Measurements from ENCODE around the gene DLX2. TPM values are rescaled to one million over a fixed set of nuclear protein-coding genes. Genes with fewer than 3 reads are reported as not detected.

Gene DLX2
- total and polyA plus RNA-seq, 2 experiments from 2014 or later, result 0.37 to 1.2 TPM

GRCh38 chr2:172096626-172097547 lies 5.8 kb downstream of the DLX2 start:
- Histone ChIP-seq H4K20me1 (ENCODE audit: insufficient read depth, poor library complexity, severe bottlenecking) (no peaks in the 10 kb centered on the region), H3K4me3 (peak overlapping the region; percentile 19), H3K4me2 (peak overlapping the region; percentile 93), H3K36me3 (replicated peaks; ENCODE audit: insufficient read depth, low read depth) (no peaks in the 10 kb centered on the region), H3K4me1 (ENCODE audit: insufficient read depth) (peaks cover 56% of the 10 kb centered on the region), H3K79me2 (no peaks in the 10 kb centered on the region), H3K9me3 (ENCODE audit: low read depth) (no peaks in the 10 kb centered on the region), H3K9me2 (replicated peaks; ENCODE audit: insufficient read depth) (no peaks in the 10 kb centered on the region), H3K27ac (no peak overlapping the region), H3K27me3 (peaks cover 98% of the 10 kb centered on the region), H2AFZ (peak overlapping the region; percentile 47)
- 2% methylated on average over 47 of the region's 55 CpGs for WGBS (ENCODE audit: low lambda C conversion rate, missing lambda C conversion rate)
- peak; percentile 56 for TF ChIP-seq EZH2phosphoT487 (IDR thresholded peaks at IDR 0.05; ENCODE audit: low read depth, severe bottlenecking, unreplicated experiment)
- TF ChIP-seq, protein P1, sequence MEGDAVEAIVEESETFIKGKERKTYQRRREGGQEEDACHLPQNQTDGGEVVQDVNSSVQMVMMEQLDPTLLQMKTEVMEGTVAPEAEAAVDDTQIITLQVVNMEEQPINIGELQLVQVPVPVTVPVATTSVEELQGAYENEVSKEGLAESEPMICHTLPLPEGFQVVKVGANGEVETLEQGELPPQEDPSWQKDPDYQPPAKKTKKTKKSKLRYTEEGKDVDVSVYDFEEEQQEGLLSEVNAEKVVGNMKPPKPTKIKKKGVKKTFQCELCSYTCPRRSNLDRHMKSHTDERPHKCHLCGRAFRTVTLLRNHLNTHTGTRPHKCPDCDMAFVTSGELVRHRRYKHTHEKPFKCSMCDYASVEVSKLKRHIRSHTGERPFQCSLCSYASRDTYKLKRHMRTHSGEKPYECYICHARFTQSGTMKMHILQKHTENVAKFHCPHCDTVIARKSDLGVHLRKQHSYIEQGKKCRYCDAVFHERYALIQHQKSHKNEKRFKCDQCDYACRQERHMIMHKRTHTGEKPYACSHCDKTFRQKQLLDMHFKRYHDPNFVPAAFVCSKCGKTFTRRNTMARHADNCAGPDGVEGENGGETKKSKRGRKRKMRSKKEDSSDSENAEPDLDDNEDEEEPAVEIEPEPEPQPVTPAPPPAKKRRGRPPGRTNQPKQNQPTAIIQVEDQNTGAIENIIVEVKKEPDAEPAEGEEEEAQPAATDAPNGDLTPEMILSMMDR (IDR thresholded peaks at IDR 0.05; ENCODE audit: poor library complexity), result no peak
- TF ChIP-seq EZH2 (IDR thresholded peaks at IDR 0.05; ENCODE audit: borderline replicate concordance), result peak; percentile 65
- peak; percentile 49 for DNase-seq (ENCODE audit: low spot score)

- Histone ChIP-seq H3K9me2 (replicated peaks; ENCODE audit: insufficient read depth) (no peaks in the 10 kb centered on the region), H3K27ac (no peak overlapping the region), H3K4me1 (ENCODE audit: insufficient read depth) (peaks cover 48% of the 10 kb centered on the region), H3K36me3 (replicated peaks; ENCODE audit: insufficient read depth, low read depth) (no peaks in the 10 kb centered on the region), H3K27me3 (peaks cover 98% of the 10 kb centered on the region), H2AFZ (peak overlapping the region; percentile 47), H3K79me2 (no peaks in the 10 kb centered on the region), H3K9me3 (ENCODE audit: low read depth) (no peaks in the 10 kb centered on the region), H4K20me1 (ENCODE audit: insufficient read depth, poor library complexity, severe bottlenecking) (no peaks in the 10 kb centered on the region), H3K4me2 (peak overlapping the region; percentile 93), H3K4me3 (no peak overlapping the region)
- 1% methylated on average over 34 of the region's 40 CpGs for WGBS (ENCODE audit: low lambda C conversion rate, missing lambda C conversion rate)
- TF ChIP-seq, protein P1 (IDR thresholded peaks at IDR 0.05; ENCODE audit: poor library complexity), result peak; percentile 31
- no peak for TF ChIP-seq EZH2 (IDR thresholded peaks at IDR 0.05; ENCODE audit: borderline replicate concordance)
- DNase-seq (ENCODE audit: low spot score), result no peak
These were observed 6.6 kb downstream of the DLX2 start for GRCh38 chr2:172095905-172096625.

DNA sequence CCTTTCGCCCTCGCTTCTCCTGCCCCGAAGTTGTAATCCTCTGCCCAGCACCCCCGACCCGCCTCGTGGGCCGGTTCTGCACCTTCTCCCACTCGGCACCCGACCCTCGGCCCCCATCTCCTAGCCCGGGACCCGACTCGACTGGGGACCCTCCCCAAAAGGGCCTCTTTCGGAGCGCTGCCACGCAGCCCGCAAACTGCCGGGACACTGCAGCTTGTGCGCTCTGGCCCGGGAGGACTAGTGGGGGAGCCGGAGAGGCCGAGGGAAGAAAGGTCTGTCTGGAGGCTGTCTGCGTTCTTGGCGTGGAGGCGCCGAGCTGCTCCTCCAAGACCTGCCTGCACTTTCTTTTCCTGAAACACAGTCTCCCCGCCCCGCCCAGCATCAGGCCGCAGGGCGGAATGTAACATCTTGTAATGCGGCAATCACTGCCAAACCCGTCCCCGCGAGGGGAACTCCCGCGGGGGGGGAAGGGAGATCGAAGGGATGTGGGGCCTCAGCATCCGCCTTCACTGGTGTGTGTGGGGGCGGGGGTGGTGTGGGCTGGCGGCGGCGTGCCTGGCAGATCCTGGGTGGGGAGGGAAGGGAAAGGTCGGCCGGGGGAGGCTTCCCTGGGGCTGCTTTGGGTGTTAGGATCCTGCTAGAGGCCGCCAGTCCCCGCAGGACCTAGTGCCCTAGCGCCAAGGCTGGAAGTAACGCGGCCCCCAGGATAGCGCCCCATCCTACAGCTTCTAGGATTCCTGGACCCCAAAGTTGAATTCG lies 7.4 kb downstream of the DLX2 start:
- peaks cover 40% of the 10 kb centered on the region for H3K4me1 ChIP-seq (ENCODE audit: insufficient read depth)
- peaks cover 98% of the 10 kb centered on the region for H3K27me3 ChIP-seq
- TF ChIP-seq, protein P1 (IDR thresholded peaks at IDR 0.05; ENCODE audit: poor library complexity), result no peak
- TF ChIP-seq EZH2 (IDR thresholded peaks at IDR 0.05; ENCODE audit: borderline replicate concordance), result peak; percentile 100
- peak; percentile 72 for TF ChIP-seq EZH2phosphoT487 (IDR thresholded peaks at IDR 0.05; ENCODE audit: low read depth, severe bottlenecking, unreplicated experiment)
- no peaks in the 10 kb centered on the region for H3K9me3 ChIP-seq (ENCODE audit: low read depth)
- no peaks in the 10 kb centered on the region for H3K36me3 ChIP-seq (replicated peaks; ENCODE audit: insufficient read depth, low read depth)
- H3K27ac ChIP-seq, result no peak overlapping the region
- WGBS (ENCODE audit: low lambda C conversion rate, missing lambda C conversion rate), result 1% methylated on average over 39 of the region's 51 CpGs
- no peaks in the 10 kb centered on the region for H3K9me2 ChIP-seq (replicated peaks; ENCODE audit: insufficient read depth)
- peak; percentile 67 for DNase-seq (ENCODE audit: low spot score)
- peak overlapping the region; percentile 39 for H2AFZ ChIP-seq
- H3K4me3 ChIP-seq, result no peak overlapping the region
- H4K20me1 ChIP-seq (ENCODE audit: insufficient read depth, poor library complexity, severe bottlenecking), result no peaks in the 10 kb centered on the region
- H3K79me2 ChIP-seq, result no peaks in the 10 kb centered on the region
- H3K4me2 ChIP-seq, result peak overlapping the region; percentile 93
